AG04450 (cell line): ENCODE measurements around the gene TPBG. TPM values are rescaled to one million over a fixed set of nuclear protein-coding genes. Genes with fewer than 3 reads are reported as not detected.
A peak's percentile ranks its signal among the peaks of the same experiment; 100 is the strongest.

ENCODE experiments used
- CTCF ChIA-PET: fragments of 300-600, 350-600 bp; formaldehyde crosslinking; extraction: SDS; loops from one replicate; lab custom pipeline; 2022; ENCODE audit warnings: antibody characterized with exemption, inconsistent platforms; lab: Charles Lee
- POLR2A ChIA-PET: fragments of 350-600 bp; formaldehyde crosslinking; extraction: SDS; loops from one replicate; lab custom pipeline; 2021; ENCODE audit warnings: antibody characterized with exemption, inconsistent platforms; lab: Yijun Ruan, JAX
- DNase-seq: peaks from one replicate; pipeline ENCODE4 v3.0.0-alpha.2; 2011; ENCODE audit warnings: low read depth, low spot score
- H3K27ac ChIP-seq: one replicate; pipeline ENCODE4 v1.5.1; 2012; ENCODE audit warnings: low read depth, low read length, control low read depth
- H3K27me3 ChIP-seq: one replicate; pipeline ENCODE4 v1.6.0; 2012; ENCODE audit warnings: low read length; ENCODE audit not compliant: control insufficient read depth, insufficient read depth
- H3K4me3 ChIP-seq: 2 replicates; pipeline ENCODE4 v1.5.1; 2011; ENCODE audit warnings: mild to moderate bottlenecking, low read depth, low read length, control low read depth
- H3K9me3 ChIP-seq: 2 replicates; pipeline ENCODE4 v1.5.1; 2012; ENCODE audit warnings: low read length; ENCODE audit not compliant: control insufficient read depth, insufficient read depth
- polyA minus RNA-seq: library from RNA; depleted of rRNA, polyadenylated mRNA; stranded (reverse); fragments of >200 nt; gene quantifications from 2 replicates; pipeline ENCODE4 v1.2.3, GENCODE V29; 2011; rRNA and poly(A)+ RNA removed
- polyA plus RNA-seq: library from polyadenylated mRNA; depleted of rRNA; stranded (reverse); fragments of >200 nt; gene quantifications from 2 replicates; pipeline ENCODE4 v1.2.3, GENCODE V29; 2011; rRNA removed
- TF ChIP-seq, protein P1 (sequence below): IDR thresholded peaks from 2 replicates; pipeline ENCODE4 v1.5.1; 2011; ENCODE audit warnings: low read depth, low read length, control low read depth, inconsistent platforms

Gene TPBG, protein sequence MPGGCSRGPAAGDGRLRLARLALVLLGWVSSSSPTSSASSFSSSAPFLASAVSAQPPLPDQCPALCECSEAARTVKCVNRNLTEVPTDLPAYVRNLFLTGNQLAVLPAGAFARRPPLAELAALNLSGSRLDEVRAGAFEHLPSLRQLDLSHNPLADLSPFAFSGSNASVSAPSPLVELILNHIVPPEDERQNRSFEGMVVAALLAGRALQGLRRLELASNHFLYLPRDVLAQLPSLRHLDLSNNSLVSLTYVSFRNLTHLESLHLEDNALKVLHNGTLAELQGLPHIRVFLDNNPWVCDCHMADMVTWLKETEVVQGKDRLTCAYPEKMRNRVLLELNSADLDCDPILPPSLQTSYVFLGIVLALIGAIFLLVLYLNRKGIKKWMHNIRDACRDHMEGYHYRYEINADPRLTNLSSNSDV
- polyA plus RNA-seq (88.7 and 93.2 TPM in 2 replicates), polyA minus RNA-seq (39.3 TPM in 2 replicates)

DNA sequence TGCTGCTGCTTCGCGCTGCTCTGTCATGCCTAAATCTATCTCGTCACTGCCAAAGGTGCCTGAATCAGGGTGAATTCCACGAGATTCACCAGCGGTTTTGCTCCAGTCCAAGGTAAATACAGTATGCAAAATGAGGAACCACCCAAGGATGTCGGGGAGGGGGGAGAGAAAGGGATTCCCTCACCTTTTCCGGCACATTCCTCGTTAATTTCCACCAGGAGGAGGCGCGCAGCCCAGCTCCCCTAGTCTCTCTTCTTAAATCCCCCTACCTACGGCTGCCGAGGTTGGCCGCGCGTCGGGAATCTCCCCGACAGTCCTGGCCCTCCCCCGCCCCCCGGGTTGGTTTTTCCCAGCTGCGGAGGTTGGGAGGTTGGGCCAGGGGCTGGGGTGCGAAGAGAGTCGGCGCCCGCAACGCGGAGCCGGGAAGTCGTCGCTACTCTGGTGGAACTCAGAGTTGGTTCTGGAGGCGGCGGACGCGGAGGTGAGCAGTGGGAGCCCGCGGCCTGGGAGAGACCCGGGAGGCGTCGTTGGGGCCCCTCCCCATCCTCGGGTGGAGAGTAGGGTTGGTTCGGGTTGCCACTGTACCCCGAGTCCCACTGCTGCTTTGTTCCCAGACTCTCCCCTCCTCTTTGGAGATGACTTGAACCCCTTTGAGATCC, at the start of gene TPBG:
Gene TPBG (plus strand): TSS at position 390 of the 659 bp plus-strand sequence. CDS start 1,145 bp downstream, outside the sequence.
- ChIA-PET POLR2A (interaction anchor here (0.6 to 1.6 kb wide), 4 partner anchors 34 to 1074 kb away, joined by 3 to 12 read pairs (median 3); partner anchors contain the start of gene UBE3D), CTCF (interaction anchor here (0.5 to 2.0 kb wide), 16 partner anchors 8 to 1332 kb away, joined by 3 to 8 read pairs (median 4); no protein-coding TSS in a partner anchor)
- Histone ChIP-seq H3K9me3 (no peaks in the 10 kb centered on the region; the same call in 1 of the 2 replicates), H3K4me3 (peak within 1 kb of the TSS; percentile 84), H3K27ac (peak within 1 kb of the TSS; percentile 99), H3K27me3 (no peaks in the 10 kb centered on the region)
- TF ChIP-seq, protein P1, sequence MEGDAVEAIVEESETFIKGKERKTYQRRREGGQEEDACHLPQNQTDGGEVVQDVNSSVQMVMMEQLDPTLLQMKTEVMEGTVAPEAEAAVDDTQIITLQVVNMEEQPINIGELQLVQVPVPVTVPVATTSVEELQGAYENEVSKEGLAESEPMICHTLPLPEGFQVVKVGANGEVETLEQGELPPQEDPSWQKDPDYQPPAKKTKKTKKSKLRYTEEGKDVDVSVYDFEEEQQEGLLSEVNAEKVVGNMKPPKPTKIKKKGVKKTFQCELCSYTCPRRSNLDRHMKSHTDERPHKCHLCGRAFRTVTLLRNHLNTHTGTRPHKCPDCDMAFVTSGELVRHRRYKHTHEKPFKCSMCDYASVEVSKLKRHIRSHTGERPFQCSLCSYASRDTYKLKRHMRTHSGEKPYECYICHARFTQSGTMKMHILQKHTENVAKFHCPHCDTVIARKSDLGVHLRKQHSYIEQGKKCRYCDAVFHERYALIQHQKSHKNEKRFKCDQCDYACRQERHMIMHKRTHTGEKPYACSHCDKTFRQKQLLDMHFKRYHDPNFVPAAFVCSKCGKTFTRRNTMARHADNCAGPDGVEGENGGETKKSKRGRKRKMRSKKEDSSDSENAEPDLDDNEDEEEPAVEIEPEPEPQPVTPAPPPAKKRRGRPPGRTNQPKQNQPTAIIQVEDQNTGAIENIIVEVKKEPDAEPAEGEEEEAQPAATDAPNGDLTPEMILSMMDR: peak; percentile 47
- peak; percentile 37 for DNase-seq

DNA sequence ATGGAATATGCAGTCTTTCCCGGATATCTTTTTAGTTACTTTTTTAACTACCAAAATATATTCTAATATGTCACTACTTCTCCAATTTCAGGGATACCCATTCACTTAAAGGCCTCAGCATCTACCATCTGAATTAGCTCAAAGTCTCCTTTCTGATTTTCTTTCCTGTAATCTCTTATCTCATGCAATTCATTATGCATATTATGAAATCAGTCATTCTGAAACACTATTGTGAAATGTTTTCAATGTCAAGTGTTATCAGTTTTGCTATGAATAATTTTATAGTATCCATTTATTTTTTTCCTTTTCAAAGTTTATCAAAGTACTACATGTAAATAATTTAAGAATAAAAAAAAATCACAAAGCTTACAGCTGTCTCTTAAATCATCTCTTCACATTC, 41.2 kb upstream of the TPBG start:
- Histone ChIP-seq H3K4me3 (no peak overlapping the region), H3K27me3 (peaks cover 4% of the 10 kb centered on the region), H3K27ac (no peak overlapping the region), H3K9me3 (no peaks in the 10 kb centered on the region)
- POLR2A ChIA-PET: no interaction called here
- no peak for DNase-seq
- CTCF ChIA-PET: interaction anchor here (0.7 to 0.9 kb wide), 2 partner anchors 52 to 214 kb away, joined by 3 read pairs; no protein-coding TSS in a partner anchor
- TF ChIP-seq, protein P1: no peak

DNA sequence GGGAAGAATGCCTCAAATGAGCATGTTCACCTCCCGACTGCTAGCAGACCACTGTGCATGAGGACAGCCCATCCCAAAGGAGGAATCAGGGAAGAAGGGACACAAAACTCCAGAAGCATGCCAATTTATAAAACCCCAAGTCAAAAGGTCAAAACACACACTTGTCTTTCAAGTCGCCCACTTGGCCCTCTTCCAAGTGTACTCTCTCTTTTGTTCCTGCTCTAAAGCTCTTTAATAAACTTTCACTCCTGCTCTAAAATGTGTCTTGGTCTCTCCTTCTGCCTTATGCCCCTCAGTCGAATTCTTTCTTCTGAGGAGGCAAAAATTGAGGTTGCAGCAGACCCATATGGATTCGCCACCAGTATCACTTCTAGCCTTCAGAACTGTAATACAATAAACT, 33.9 kb upstream of the TPBG start:
- Histone ChIP-seq H3K9me3 (no peaks in the 10 kb centered on the region), H3K4me3 (no peak overlapping the region), H3K27me3 (no peaks in the 10 kb centered on the region), H3K27ac (no peak overlapping the region)
- no peak for DNase-seq
- TF ChIP-seq, protein P1: no peak
- ChIA-PET POLR2A (no interaction called here), CTCF (interaction anchor here (0.6 kb wide), 1 partner anchor 59 kb away, joined by 3 read pairs; no protein-coding TSS in a partner anchor)

DNA sequence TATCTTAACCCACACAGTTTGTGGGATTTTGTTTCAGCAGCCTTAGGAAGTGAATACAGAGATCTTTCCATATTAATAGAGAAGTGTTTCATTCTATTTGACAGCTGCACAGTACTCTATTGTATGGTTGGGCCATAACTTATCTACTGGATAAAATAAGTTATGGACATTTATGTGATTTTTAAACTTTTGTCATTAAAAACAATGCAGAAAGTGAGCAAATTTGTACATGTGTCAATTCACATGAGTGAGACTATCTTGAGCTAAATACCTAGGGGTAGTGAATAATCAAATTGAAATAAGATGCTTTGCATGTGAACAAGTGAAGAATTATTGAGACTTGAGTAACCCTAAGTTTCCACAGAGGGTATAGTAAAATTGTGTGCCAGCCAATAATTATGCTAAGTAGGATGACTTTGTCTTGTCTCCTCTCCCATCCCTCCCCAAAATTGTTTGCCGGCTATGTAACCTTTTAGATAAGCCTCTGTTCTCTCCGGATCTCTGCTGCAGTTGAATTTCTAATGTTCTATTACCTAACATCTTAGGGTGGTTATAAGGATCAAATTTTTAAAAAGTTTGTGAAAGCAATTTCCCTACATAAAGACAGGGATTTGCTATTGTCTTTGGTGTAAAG, 33.3 kb upstream of the TPBG start:
- no peak overlapping the region for H3K27ac ChIP-seq
- no peak for DNase-seq
- ChIA-PET CTCF (interaction anchor here (0.6 kb wide), 1 partner anchor 60 kb away, joined by 3 read pairs; no protein-coding TSS in a partner anchor), POLR2A (no interaction called here)
- TF ChIP-seq, protein P1: no peak
- H3K9me3 ChIP-seq: no peaks in the 10 kb centered on the region
- H3K4me3 ChIP-seq: no peak overlapping the region
- no peaks in the 10 kb centered on the region for H3K27me3 ChIP-seq
